Activated CD8-positive, alpha-beta memory T cell treated with anti-CD3 and anti-CD28 coated beads, Interleukin-2, amount 50 U/mL, for 4 hours (primary cell): ENCODE results near the gene GNAI3.
A peak's percentile ranks its signal among the peaks of the same experiment; 100 is the strongest.

Experiments
- DNase-seq: peaks from one replicate; pipeline ENCODE4 v3.0.0-alpha.2; 2020

GNAI3 gene

GRCh38 chr1:109546311-109547109, 1.9 kb upstream of the GNAI3 start:
- DNase-seq: peak; percentile 89

GRCh38 chr1:109547463-109548320, 723 bp upstream of the GNAI3 start:
- no peak for DNase-seq

GRCh38 chr1:109556563-109556962, 8.1 kb downstream of the GNAI3 start:
- DNase-seq: no peak

- no peak for DNase-seq
Measured at GRCh38 chr1:109557520-109557919, 9.1 kb downstream of the GNAI3 start.

- no peak for DNase-seq
Measured at GRCh38 chr1:109559995-109560394, 11.6 kb downstream of the GNAI3 start.

- DNase-seq: no peak
Measured at GRCh38 chr1:109564194-109564878, 15.9 kb downstream of the GNAI3 start.

GRCh38 chr1:109565241-109565640, 16.8 kb downstream of the GNAI3 start:
- DNase-seq: no peak

- DNase-seq: no peak
Measured at GRCh38 chr1:109566982-109567381, 18.6 kb downstream of the GNAI3 start.

GRCh38 chr1:109567877-109568672, 19.7 kb downstream of the GNAI3 start:
- DNase-seq: no peak

- no peak for DNase-seq
Measured at GRCh38 chr1:109569323-109569722, 20.9 kb downstream of the GNAI3 start.

GRCh38 chr1:109570414-109570813, 22.0 kb downstream of the GNAI3 start:
- DNase-seq: no peak

GRCh38 chr1:109573785-109574184, 25.4 kb downstream of the GNAI3 start:
- DNase-seq: no peak

GRCh38 chr1:109578947-109579443, 30.6 kb downstream of the GNAI3 start:
- DNase-seq: no peak

GRCh38 chr1:109579491-109579890, 31.1 kb downstream of the GNAI3 start:
- no peak for DNase-seq

GRCh38 chr1:109582021-109582420, 33.6 kb downstream of the GNAI3 start:
- DNase-seq: no peak

- DNase-seq: no peak
Measured at GRCh38 chr1:109584766-109585165, 36.4 kb downstream of the GNAI3 start.

- no peak for DNase-seq
Measured at GRCh38 chr1:109586055-109586454, 37.6 kb downstream of the GNAI3 start.

- DNase-seq: no peak
Measured at GRCh38 chr1:109589177-109589576, 40.8 kb downstream of the GNAI3 start.

GRCh38 chr1:109589679-109590078, 41.3 kb downstream of the GNAI3 start:
- no peak for DNase-seq

- no peak for DNase-seq
Measured at GRCh38 chr1:109592916-109593315, 44.5 kb downstream of the GNAI3 start.

- DNase-seq: no peak
Measured at GRCh38 chr1:109595531-109595930, 47.1 kb downstream of the GNAI3 start.

- DNase-seq: no peak
Measured at GRCh38 chr1:109598156-109598555, 49.7 kb downstream of the GNAI3 start.
